HG03439 (cell line): Measurements from ENCODE around the gene MCOLN3.
A peak's percentile ranks its signal among the peaks of the same experiment; 100 is the strongest.
"Not testable (repeated sequence)": the region's sequence is repeated elsewhere in the genome, so short reads cannot be mapped to it uniquely, and the experiment has no call there.

ENCODE experiments used
- ATAC-seq: cut with Tn5 transposase; IDR thresholded peaks from one replicate; pipeline ENCODE4 v1.9.1; 2021; ENCODE audit warnings: mild to moderate bottlenecking, moderate library complexity; ENCODE audit not compliant: unreplicated experiment

Gene MCOLN3

GRCh38 chr1:85054664-85055063 is 6.4 kb upstream of the MCOLN3 start:
- no peak for ATAC-seq

DNA sequence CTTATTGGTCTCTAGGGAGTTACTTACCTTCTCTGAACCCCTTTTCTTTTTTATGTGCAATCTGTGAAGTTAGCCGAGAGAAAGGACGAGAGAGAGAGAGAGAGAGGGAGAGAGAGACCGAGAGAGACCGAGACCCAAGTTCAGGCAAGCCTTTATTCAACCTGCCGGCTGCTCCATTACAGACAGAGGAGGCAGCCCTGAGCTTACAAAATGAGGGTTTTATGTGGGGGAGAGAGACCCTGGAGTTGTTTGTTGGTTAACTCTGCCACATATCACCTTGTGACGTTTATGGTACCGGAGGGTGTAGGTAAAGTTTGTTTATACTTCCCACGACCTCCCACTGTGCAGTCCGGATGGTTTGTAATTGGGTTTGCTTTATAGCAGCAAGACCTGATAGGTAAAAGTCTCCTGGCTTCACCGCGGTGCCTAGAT is 1.5 kb upstream of the MCOLN3 start:
- ATAC-seq, result no peak

DNA sequence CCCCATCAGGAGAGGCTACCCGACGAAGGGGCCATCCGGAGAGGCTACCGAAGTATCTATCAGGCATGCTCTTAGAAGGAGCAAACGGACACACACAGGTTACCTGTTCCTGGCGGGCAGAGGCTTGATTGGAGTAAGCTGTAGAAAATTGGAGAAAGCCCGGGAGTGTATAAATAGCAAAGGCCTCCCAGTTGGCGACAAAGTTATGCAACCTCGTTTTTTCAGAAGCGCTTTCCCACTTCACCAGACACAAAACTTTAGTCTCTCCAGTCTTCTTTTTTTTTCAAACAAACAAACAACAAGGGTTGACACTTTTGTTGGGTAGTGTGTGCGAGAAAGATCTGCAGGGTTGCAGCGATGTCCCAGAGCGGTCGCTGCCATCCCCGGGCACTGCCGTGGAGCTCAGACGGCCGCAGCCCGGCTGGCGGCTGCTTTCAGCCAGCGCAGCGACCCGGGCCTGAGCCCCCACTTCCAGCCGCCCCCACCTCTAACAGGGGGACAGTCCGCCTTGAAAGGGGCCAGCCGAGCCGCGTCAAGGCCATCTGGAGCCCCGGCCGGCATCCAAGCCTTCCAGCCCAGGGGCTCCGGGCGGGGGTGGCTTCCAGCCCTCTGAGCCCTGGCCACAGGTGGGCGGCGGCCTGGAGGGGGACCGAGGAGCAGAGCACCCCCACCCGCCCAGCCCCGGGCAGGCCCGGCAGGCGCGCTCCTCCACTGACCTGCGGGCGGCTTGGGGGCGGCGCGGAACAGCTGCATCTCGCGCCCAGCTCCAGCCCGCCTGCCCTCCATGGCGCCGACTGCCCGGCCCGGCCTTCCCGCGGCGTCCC is 616 bp downstream of the MCOLN3 start:
- ATAC-seq, result peak; percentile 42

DNA sequence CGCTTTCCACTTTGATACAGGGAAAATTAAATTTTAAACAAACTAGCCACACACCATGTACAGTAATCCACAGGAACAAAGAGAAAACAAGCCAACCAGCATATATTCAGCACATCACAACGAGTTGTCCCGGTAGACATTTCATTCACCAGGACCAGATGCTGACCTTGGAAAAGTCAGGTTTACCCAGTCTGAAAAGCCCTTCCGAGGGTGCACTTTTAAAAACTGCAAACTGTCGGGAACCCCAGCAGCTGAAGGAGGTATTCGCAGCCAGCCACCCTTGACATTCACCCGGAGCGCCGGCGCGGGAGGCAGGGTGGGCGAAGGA is 1.2 kb downstream of the MCOLN3 start:
- no peak for ATAC-seq

DNA sequence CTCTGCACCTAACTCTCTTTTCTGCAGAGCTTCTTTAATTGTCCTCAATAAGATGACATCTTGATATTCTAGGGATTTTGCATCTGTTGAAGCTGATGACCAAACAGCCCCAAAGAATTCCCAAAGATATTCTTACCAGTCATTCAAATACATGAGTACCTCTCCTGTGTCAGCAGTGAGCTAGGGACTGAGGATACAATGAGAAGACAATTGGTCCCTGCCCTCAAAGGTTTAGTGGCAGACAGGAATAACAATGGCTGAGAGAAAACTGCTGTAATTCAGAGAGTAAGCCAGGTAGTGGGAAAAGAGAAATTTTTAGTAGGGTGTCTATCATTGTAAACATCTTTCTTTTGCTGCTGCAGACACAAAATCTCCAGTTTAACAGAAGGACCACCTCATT is 5.9 kb downstream of the MCOLN3 start:
- no peak for ATAC-seq

DNA sequence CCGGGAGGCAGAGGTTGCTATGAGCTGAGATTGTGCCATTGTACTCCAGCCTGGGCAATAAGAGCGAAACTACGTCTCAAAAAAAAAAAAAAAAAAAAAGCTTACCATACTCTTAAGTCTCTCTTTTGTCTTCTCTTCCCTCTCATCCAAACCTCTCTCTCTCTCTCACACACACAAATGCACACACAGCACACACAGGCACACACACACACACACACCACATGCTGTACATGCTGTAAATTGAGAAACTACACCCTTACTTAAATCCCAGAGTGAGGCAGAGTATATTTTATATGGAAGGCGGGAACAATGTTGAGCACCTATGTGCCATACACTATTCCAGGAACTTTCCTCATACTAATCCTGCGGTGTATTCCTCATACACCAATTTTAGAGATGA is 6.5 kb downstream of the MCOLN3 start:
- no peak for ATAC-seq

DNA sequence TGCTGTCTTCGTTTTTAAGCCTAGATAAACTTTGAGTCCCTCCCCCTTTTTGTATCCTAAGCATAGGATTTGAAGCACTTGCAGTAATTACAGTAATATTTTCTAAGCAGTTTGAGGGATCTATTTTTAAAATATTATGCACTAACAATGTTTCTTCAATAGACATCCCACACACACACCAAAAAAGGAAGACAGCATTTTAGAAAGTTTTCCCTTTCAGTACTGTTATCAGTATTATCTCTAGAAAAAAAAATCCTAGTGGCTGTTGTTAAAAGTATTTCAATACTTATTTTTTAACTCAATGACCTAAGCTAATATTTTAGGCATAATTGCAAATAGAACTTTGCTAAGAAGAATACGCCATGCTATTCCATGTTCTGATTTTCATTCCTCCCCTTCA is 15.1 kb downstream of the MCOLN3 start:
- ATAC-seq, result peak; percentile 46

DNA sequence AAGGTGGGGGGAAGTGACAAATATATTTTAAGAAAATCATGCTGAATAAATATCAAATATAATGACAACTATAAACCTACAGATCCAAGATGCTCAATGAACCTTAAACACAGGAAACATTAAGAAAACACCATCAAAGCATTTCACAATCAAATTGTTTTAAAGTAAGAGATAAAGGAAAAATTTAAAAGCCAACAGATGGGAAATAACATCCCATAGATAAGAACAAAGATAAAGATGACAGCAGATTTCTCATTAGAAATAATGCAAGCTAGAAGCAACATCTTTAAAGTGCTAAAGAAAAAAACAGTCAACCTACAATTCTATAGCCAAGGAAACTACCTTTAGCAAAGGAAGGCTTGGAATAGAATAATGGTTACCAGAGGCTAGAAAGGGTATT is 17.8 kb downstream of the MCOLN3 start:
- ATAC-seq, result no peak

DNA sequence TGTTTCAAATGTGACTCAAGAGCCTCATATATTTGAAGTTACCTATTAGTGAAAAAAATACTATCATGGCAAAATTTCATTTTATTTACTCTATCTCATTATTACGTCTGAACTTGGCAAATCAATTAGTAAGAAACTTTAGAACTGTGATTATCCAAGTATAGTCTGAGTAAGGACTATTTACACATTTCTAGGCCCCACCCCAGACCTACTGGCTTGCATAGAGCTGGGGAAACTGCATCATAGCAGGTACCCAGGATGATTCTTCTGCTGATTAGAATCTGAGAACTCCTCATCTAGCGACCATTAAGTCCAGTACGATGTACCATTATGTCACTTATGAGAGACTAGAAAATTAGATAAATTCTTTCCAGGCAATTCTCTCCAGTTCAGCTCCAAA is 20.1 kb downstream of the MCOLN3 start:
- no peak for ATAC-seq

DNA sequence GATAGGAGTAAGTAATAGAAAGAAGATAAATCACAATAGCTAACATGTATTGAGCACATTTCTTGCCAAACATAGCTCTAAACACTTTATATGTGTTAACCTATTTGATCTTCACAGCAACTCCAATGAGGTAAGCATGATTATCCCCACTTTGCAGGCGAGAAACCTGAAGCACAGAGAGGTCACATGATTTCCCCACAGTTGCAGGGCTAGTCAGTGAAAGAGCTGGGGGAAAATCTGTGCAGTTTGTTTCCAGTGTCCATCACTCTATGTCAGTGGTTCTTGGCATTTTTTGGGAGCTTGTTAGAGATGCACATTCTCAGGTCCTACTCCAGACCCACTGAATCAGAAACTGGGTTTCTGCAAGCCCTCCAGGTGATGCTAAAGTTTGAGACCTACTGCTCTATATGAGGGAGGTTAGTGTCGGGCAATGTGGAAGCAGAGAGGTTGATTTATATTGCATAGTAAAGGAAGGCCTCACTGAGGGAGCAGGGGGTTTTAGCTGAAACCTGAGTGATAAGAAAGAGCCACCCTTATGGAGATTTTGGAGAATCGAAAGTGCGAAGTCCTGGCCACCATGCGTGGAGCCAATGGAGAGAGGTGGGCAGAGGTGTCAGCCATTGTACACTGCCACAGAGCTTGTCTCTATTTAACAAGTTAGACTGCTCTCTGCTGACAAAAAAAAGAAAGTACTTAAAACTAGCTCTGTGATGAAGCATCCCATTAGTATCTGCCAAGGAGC is 20.9 kb downstream of the MCOLN3 start:
- peak; percentile 83 for ATAC-seq

GRCh38 chr1:85025940-85026339 is 22.4 kb downstream of the MCOLN3 start:
- ATAC-seq, result no peak

- no peak for ATAC-seq
Measured at GRCh38 chr1:85024736-85025135, 23.6 kb downstream of the MCOLN3 start.

GRCh38 chr1:85022700-85023099 is 25.6 kb downstream of the MCOLN3 start:
- ATAC-seq, result no peak

DNA sequence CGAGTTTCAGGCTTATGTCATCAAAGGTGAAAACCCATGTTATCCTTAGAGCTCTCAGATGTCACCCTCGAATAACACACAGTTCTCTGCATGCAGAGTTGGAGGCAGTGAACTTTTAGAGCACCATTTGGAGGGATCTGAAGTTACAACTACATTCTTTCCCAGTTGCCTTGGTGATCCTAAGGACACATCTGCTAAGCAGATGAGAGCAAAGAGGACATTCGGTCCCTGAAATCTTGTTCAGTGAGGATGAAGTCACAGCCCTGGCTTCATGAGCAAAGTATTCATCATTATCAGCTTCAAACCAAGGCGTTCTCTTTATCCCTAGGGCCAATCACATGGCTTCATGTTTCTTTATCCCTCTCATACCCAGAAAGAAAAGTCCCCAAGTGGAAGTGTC is 28.3 kb downstream of the MCOLN3 start:
- no peak for ATAC-seq

GRCh38 chr1:85015826-85016225 is 32.5 kb downstream of the MCOLN3 start:
- ATAC-seq, result no peak

- not testable (repeated sequence) for ATAC-seq
Measured at GRCh38 chr1:85005641-85006040, 42.7 kb downstream of the MCOLN3 start.

DNA sequence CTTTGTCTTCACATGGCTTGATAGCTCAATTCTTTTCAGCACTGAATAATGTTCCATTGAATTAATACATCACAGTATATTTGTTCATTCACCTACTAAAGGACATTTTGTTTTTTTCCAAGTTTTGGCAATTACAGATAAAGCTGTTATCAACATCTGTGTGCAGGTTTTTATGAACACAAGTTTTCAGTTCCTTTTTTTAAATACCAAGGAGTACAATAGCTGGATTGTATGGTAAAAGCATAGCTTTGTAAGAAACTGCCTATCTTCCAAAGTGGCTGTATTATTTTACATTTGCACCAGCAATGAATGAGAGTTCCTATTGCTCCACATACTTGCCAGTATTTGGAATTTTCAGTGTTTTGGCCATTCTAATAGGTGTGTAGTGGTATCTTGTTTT is 46.6 kb downstream of the MCOLN3 start:
- no peak for ATAC-seq

DNA sequence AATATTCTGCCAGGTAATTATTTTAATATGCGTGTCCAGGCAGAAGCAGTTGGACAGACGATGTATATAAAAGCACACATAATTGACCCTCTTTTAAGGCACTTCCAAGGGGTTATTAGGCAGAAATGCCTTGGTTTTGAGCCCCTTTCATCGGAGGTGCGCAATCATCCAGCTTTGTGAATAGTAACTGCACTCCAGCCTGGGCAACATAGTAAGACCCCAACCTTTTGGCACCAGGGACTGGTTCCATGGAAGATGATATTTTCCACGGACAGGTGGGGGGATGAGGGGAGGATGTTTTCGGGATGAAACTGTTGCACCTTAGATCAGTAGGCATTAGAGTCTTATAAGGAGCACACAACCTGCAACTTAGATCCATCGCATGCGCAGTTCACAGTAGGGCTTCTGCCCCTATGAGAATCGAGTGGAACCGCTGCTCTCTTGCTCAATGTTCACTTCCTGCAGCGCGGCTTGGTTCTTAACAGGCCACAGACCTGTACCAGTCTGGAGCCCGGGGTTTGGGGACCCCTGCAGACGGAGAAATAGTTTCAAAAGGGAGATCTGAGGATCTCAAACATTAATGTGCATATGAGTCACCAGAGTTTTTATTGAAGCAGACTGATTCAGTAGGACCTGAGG is 49.5 kb downstream of the MCOLN3 start:
- ATAC-seq, result no peak

- no peak for ATAC-seq
Measured at GRCh38 chr1:84997667-84998600, 50.4 kb downstream of the MCOLN3 start.

DNA sequence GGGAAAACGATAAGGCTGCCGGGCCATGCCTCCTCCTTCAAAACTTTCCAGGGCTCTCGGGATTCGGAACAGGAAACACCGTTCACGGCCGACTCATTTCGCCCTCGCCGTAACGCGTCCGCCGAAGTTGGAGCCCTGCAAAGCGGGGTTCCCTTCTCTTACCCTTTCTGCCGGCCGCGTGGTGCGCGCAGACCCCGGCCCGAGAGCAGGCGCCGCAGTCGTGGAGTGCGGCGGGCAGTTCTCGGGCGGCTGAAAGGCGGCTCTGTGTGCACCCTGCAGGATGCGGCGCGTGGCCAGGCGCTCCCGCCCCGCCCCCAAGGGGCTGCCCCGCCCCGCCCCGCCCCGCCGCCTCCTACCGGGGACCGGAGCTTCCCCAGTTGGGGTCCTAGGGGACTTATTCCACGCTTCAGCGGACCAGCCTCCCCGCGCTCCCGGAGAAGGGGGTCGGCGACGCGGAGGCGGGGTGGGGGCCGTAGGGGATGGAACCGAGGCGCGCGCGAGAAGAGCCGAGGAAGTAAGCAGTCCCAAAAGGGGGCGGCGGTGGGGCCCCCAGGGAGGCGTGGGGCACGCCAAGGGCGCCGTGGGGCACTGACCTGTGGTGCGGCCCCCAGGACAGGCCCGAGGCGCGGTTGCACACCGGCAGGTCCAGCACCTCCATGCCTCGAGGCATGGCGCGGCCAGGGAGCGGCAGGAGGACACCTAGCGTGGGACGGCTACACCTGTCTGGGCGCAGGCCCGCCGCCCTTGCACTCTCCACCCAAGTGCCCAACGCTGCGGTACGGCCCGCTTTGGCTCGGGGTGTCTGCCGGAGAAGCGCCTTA is 51.2 kb downstream of the MCOLN3 start, which contains the start of gene MCOLN2:
Gene MCOLN2 (minus strand): TSS at position 268 of the 821 bp plus-strand sequence. CDS start 241 bp downstream, at position 27.
- peak; percentile 45 for ATAC-seq
